Measurements from ENCODE around the gene RBM33. TPM values are rescaled to one million over a fixed set of nuclear protein-coding genes. Genes with fewer than 3 reads are reported as not detected.
"Not testable (repeated sequence)": the region's sequence is repeated elsewhere in the genome, so short reads cannot be mapped to it uniquely, and the experiment has no call there.

Gene RBM33
- total RNA-seq, 1 donor from 2014 or later, result 30.8 TPM

DNA sequence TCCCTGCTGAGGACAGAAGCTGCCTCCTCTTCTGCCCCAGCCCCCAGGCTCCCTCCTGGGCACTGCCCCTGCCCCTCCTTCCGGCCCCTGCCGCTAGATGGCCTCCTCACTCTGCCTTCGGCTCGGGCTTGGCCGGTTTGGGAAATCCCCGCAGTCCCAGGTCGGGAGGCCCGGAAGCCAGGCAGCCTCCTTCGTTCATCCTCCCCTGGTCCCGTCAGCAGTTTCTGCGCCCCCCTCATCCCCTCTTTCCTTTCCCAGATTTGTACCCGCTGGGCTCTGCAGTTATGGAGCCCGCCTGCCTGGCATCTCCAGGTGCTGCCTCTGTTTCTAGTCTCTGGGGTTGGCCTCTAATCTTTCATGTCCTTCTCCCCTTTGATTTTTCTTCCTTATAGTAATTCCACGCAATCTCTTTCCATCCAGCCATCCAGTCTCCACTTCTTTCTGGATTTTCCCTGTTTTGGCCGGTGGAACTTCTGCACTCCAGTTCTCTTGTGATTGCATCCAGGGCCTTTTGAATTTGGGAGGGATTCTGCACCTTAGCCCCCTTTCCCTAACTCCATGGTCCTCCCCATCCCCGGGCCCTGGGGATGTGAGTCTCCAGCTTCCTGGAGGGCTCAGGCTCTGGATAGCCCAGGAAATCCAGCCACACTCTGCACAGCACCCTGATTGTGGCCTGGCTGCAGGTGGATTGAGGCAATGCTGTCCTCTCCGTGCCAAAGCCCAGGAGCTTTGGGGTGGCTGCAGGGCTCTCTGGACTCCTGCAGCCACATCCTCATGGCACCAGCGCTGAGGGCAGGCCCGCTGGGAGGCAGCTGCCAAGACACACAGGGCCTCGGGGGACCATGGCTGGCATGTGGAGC lies 171.1 kb downstream of the RBM33 start:
- intact Hi-C loops (cut with micrococcal nuclease), result no loop called here

DNA sequence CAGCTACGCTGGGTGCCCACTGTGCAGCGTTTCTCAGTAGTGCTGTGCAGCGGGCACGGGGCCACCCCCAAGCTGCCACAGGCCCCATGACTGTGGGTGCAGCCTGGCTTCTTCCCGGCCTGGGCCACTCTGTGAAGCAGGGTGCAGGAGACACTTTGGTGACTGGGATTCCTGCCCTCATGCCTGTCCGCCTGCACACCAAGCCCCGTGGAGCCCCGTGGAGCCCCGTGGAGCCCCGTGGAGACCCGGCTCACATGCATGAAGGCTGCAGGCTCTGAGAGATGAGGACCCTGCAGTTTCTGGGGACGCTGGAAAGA lies 171.7 kb downstream of the RBM33 start:
- no peak overlapping the region for H3K4me3 ChIP-seq
- no peaks in the 10 kb centered on the region for H3K36me3 ChIP-seq
- H3K27ac ChIP-seq (replicated peaks), result no peak overlapping the region
- H3K9me3 ChIP-seq (replicated peaks), result no peaks in the 10 kb centered on the region
- TF ChIP-seq, protein P1, sequence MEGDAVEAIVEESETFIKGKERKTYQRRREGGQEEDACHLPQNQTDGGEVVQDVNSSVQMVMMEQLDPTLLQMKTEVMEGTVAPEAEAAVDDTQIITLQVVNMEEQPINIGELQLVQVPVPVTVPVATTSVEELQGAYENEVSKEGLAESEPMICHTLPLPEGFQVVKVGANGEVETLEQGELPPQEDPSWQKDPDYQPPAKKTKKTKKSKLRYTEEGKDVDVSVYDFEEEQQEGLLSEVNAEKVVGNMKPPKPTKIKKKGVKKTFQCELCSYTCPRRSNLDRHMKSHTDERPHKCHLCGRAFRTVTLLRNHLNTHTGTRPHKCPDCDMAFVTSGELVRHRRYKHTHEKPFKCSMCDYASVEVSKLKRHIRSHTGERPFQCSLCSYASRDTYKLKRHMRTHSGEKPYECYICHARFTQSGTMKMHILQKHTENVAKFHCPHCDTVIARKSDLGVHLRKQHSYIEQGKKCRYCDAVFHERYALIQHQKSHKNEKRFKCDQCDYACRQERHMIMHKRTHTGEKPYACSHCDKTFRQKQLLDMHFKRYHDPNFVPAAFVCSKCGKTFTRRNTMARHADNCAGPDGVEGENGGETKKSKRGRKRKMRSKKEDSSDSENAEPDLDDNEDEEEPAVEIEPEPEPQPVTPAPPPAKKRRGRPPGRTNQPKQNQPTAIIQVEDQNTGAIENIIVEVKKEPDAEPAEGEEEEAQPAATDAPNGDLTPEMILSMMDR (IDR thresholded peaks at IDR 0.05; ENCODE audit: borderline replicate concordance), result no peak
- H3K4me1 ChIP-seq, result peaks cover 8% of the 10 kb centered on the region
- intact Hi-C loops (cut with micrococcal nuclease), result no loop called here
- H3K27me3 ChIP-seq (ENCODE audit: low read depth), result peaks cover 99% of the 10 kb centered on the region
- no peak for DNase-seq

More for the DNA sequence above, 171.1 kb downstream of the RBM33 start:
- H3K4me3 ChIP-seq, result no peak overlapping the region
- TF ChIP-seq, protein P1 (IDR thresholded peaks at IDR 0.05; ENCODE audit: borderline replicate concordance), result peak; percentile 65
- no peak overlapping the region for H3K27ac ChIP-seq (replicated peaks)
- DNase-seq, result no peak
- peaks cover 99% of the 10 kb centered on the region for H3K27me3 ChIP-seq (ENCODE audit: low read depth)
- peaks cover 10% of the 10 kb centered on the region for H3K4me1 ChIP-seq
- H3K36me3 ChIP-seq, result no peaks in the 10 kb centered on the region
- no peaks in the 10 kb centered on the region for H3K9me3 ChIP-seq (replicated peaks)

DNA sequence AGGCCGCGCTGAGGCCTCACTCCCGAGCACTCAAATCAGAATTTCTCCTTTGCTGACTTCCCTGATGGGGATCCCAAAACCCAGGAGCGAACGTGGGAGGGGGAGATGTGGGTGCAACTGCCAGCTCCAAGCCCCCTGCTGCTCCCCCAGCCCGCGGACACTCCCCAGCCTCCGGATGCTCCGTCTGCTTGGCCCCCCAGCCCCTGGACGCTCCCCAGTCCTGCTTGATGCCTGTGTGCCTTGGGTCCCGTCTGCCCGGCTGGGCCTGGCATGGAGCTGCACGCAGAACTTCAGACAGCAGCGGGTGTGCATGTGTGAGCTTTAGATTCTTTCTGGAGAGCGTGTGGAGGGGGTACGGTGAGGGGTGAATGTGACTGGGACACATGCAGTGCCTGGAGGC lies 172.5 kb downstream of the RBM33 start:
- H3K9me3 ChIP-seq (replicated peaks), result no peaks in the 10 kb centered on the region
- no peak for DNase-seq
- intact Hi-C loops (cut with micrococcal nuclease), result no loop called here
- TF ChIP-seq, protein P1 (IDR thresholded peaks at IDR 0.05; ENCODE audit: borderline replicate concordance), result no peak
- H3K4me1 ChIP-seq, result peaks cover 4% of the 10 kb centered on the region
- H3K27ac ChIP-seq (replicated peaks), result no peak overlapping the region
- H3K36me3 ChIP-seq, result no peaks in the 10 kb centered on the region
- H3K27me3 ChIP-seq (ENCODE audit: low read depth), result peaks cover 99% of the 10 kb centered on the region
- H3K4me3 ChIP-seq, result no peak overlapping the region

DNA sequence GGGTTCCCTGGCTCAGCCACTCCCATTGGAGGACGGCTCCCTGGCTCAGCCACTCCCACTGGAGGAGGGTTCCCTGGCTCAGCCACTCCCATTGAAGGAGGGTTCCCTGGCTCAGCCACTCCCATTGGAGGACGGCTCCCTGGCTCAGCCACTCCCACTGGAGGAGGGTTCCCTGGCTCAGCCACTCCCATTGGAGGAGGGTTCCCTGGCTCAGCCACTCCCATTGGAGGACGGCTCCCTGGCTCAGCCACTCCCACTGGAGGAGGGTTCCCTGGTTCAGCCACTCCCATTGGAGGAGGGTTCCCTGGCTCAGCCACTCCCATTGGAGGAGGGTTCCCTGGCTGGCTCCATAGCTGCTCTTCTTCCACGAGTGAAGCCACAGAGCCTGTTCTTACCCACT lies 173.1 kb downstream of the RBM33 start:
- peaks cover 99% of the 10 kb centered on the region for H3K27me3 ChIP-seq (ENCODE audit: low read depth)
- H3K4me1 ChIP-seq; H3K27ac ChIP-seq (replicated peaks); H3K9me3 ChIP-seq (replicated peaks); H3K4me3 ChIP-seq; DNase-seq; H3K36me3 ChIP-seq; intact Hi-C loops (cut with micrococcal nuclease): not testable (repeated sequence)

DNA sequence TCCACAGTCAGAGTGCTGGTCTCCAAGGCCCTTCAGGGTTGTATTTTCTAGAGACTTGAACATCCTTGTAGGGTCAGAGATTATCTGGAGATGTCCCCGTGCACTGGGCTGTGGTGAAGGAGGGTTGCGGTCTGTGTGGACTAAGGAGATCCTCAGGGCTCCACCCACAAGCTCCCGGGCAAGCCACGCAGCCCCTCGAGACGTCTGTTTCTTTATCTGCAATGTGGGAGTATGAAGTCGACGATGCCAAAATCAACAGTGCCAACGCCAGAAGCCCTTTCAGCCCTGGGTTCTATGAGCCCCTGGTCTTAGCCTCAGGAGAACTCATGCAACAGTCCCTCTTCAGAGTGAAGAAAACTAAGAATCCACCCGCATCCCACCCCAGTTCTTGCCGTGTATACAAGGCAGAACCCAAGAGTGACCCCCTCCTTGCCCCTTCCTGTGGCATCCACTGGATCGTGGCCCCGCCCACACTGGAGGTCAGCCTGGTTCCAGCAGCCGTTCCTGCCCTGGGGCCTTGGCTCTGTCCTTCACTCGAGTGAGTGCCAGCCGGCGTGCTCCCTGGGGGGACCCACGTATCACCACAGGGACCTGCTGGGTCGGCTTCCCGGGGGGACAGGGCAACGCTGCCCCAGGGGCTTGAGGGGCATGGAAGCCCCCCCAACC lies 173.8 kb downstream of the RBM33 start:
- no peaks in the 10 kb centered on the region for H3K36me3 ChIP-seq
- TF ChIP-seq, protein P1 (IDR thresholded peaks at IDR 0.05; ENCODE audit: borderline replicate concordance), result no peak
- H3K27ac ChIP-seq (replicated peaks), result no peak overlapping the region
- H3K9me3 ChIP-seq (replicated peaks), result no peaks in the 10 kb centered on the region
- no peak for DNase-seq
- H3K27me3 ChIP-seq (ENCODE audit: low read depth), result peaks cover 99% of the 10 kb centered on the region
- intact Hi-C loops (cut with micrococcal nuclease), result no loop called here
- H3K4me1 ChIP-seq, result no peaks in the 10 kb centered on the region
- no peak overlapping the region for H3K4me3 ChIP-seq

DNA sequence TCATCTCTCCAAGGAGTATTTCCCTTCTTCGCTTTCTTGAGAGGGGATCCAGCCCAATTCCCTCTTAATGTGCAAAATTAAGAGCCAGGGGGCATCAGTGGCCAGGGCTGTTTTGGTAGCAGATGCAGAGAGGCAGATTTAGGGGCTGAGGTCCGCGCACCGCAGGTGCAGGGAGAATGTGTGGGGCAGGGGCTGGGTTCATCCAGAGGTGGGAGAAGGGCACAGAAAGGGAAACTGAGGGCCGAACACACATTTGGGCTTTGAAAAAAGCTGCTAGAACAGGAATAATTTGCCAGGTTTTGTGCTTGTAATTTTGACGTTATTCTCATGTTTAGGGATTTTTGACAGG lies 174.3 kb downstream of the RBM33 start:
- TF ChIP-seq, protein P1 (IDR thresholded peaks at IDR 0.05; ENCODE audit: borderline replicate concordance), result no peak
- no peaks in the 10 kb centered on the region for H3K36me3 ChIP-seq
- peaks cover 99% of the 10 kb centered on the region for H3K27me3 ChIP-seq (ENCODE audit: low read depth)
- intact Hi-C loops (cut with micrococcal nuclease), result no loop called here
- H3K27ac ChIP-seq (replicated peaks), result no peak overlapping the region
- H3K4me3 ChIP-seq, result no peak overlapping the region
- H3K4me1 ChIP-seq, result no peaks in the 10 kb centered on the region
- H3K9me3 ChIP-seq (replicated peaks), result no peaks in the 10 kb centered on the region
- no peak for DNase-seq
